ENCODE measurements around the gene PRR7. TPM values are rescaled to one million over a fixed set of nuclear protein-coding genes. Genes with fewer than 3 reads are reported as not detected.

Gene PRR7
- total and polyA plus RNA-seq, 2 experiments from 2014 or later, result 10.5 to 24.8 TPM

DNA sequence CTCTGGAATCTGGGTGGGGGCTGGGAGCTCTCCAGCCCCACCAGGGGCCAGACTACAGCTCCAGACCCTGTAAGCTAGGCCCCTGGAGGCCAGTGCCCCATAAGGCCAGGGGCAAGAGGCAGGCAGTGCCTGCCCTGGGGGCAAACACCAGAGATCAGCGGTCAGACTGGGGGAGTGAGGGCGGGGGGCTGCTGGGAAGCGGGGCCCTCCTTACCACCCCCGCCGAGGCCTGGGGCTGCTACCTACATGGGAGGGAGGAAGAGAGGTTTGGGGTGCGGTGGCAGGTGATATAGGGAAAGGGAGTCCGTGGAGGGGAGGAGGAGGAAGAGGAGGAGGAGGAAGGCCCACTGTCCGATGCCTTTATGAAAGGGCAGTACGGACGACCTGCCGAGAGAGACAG is 12.7 kb downstream of the PRR7 start:
- H3K27ac ChIP-seq, result no peak overlapping the region
- TF ChIP-seq EZH2phosphoT487 (IDR thresholded peaks at IDR 0.05; ENCODE audit: insufficient read depth, low read depth) (no peak), EZH2 (IDR thresholded peaks at IDR 0.05; ENCODE audit: insufficient read depth, poor library complexity, severe bottlenecking) (no peak)
- no peaks in the 10 kb centered on the region for H3K9me3 ChIP-seq (ENCODE audit: low read depth)
- 87% methylated on average over 11 of the region's 11 CpGs; no CpG with 5 or more reads in 1 of the 2 experiments for WGBS, 2 experiments (ENCODE audit: low coverage in 1 of 2, low lambda C conversion rate in 2 of 2, missing lambda C conversion rate in 2 of 2)
- in situ Hi-C loops (cut with MboI), result loop anchor here (10.0 kb wide), 1 partner anchor 65 kb away; no protein-coding TSS in a partner anchor
- H2AFZ ChIP-seq, result no peak overlapping the region
- H3K9ac ChIP-seq, result no peak overlapping the region
- H3F3A ChIP-seq (ENCODE audit: insufficient read depth), result peaks cover 35% of the 10 kb centered on the region
- no peaks in the 10 kb centered on the region for H3K27me3 ChIP-seq (replicated peaks; ENCODE audit: insufficient read depth)
- no peak overlapping the region for H3K4me3 ChIP-seq
- no peak overlapping the region for H3K4me2 ChIP-seq (ENCODE audit: unreplicated experiment)
- H3K4me1 ChIP-seq (ENCODE audit: insufficient read depth), result 0 out of 2 replicates have a peak, but pooled peaks cover 10% of the 10 kb centered on the region
- no peak for DNase-seq
- peaks cover 19% of the 10 kb centered on the region for H3K36me3 ChIP-seq (ENCODE audit: low read depth)
- 0 out of 2 replicates have a peak, but pooled peaks cover 13% of the 10 kb centered on the region for H4K20me1 ChIP-seq (ENCODE audit: insufficient read depth)
- no peaks in the 10 kb centered on the region for H3K9me2 ChIP-seq (ENCODE audit: insufficient read depth)
- H3K79me2 ChIP-seq (ENCODE audit: insufficient read depth), result peaks cover 24% of the 10 kb centered on the region

DNA sequence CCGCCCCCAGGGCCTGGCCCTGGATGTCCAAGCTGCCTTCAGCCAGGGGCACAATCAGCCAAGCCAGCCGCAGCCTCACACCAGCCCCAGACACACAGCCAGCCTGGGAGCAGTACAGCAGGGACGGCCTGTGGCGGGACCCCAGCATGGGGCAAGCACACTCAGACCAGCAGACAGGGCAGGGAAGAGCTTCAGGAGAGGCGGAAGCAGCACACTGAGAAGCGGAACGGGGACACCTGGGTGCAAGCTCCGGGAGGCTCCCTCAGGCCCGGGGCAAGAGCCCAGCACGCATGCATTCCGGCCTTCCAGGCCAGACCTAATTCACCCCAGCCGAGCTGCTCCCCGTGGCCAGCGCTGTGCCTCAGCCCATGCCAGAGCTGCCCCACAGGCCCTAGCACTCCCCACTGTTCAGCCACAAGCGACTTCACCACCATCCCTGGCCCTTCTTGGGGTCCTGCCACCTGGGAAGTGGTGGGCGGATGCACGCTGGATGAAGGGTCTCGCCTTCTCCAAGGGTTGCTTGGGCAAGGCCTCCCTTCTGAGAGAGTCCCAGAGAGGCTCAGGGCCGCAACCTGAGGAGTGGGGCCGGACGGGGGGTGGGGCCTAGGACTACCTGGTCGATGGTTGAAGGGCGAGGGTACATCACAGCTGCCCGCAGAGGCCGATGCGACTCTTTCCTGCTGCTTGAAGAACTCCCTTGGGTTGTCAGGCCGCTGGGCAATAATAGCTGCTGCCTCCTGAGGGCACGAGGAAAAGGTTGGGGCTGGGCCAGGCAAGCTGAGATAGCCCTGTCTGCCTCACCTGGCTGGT is 13.4 kb downstream of the PRR7 start:
- DNase-seq, result no peak
- peaks cover 22% of the 10 kb centered on the region for H3K36me3 ChIP-seq (ENCODE audit: low read depth)
- H3K79me2 ChIP-seq (ENCODE audit: insufficient read depth), result peaks cover 24% of the 10 kb centered on the region
- in situ Hi-C loops (cut with MboI), result loop anchor here (10.0 kb wide), 1 partner anchor 65 kb away; no protein-coding TSS in a partner anchor
- no peak overlapping the region for H3K27ac ChIP-seq
- no peak overlapping the region for H2AFZ ChIP-seq
- 90 to 96% methylated on average over 25 to 28 of the region's 28 CpGs for WGBS, 2 experiments (ENCODE audit: low coverage in 1 of 2, low lambda C conversion rate in 2 of 2, missing lambda C conversion rate in 2 of 2)
- H3F3A ChIP-seq (ENCODE audit: insufficient read depth), result peaks cover 35% of the 10 kb centered on the region
- H3K4me3 ChIP-seq, result no peak overlapping the region
- H3K4me1 ChIP-seq (ENCODE audit: insufficient read depth), result 0 out of 2 replicates have a peak, but pooled peaks cover 10% of the 10 kb centered on the region
- no peak overlapping the region for H3K4me2 ChIP-seq (ENCODE audit: unreplicated experiment)
- H4K20me1 ChIP-seq (ENCODE audit: insufficient read depth), result 0 out of 2 replicates have a peak, but pooled peaks cover 13% of the 10 kb centered on the region
- no peaks in the 10 kb centered on the region for H3K27me3 ChIP-seq (replicated peaks; ENCODE audit: insufficient read depth)
- TF ChIP-seq EZH2 (IDR thresholded peaks at IDR 0.05; ENCODE audit: insufficient read depth, poor library complexity, severe bottlenecking) (no peak), EZH2phosphoT487 (IDR thresholded peaks at IDR 0.05; ENCODE audit: insufficient read depth, low read depth) (no peak)
- H3K9ac ChIP-seq, result no peak overlapping the region
- H3K9me2 ChIP-seq (ENCODE audit: insufficient read depth), result no peaks in the 10 kb centered on the region
- no peaks in the 10 kb centered on the region for H3K9me3 ChIP-seq (ENCODE audit: low read depth)

GRCh38 chr5:177462021-177462670 is 15.5 kb downstream of the PRR7 start:
- H3F3A ChIP-seq (ENCODE audit: insufficient read depth), result peaks cover 29% of the 10 kb centered on the region
- H3K9me2 ChIP-seq (ENCODE audit: insufficient read depth), result no peaks in the 10 kb centered on the region
- no peak overlapping the region for H3K27ac ChIP-seq
- 81 to 86% methylated on average over 21 to 27 of the region's 27 CpGs for WGBS, 2 experiments (ENCODE audit: low coverage in 1 of 2, low lambda C conversion rate in 2 of 2, missing lambda C conversion rate in 2 of 2)
- peaks cover 22% of the 10 kb centered on the region for H3K36me3 ChIP-seq (ENCODE audit: low read depth)
- no peaks in the 10 kb centered on the region for H3K4me1 ChIP-seq (ENCODE audit: insufficient read depth)
- H4K20me1 ChIP-seq (ENCODE audit: insufficient read depth), result 0 out of 2 replicates have a peak, but pooled peaks cover 7% of the 10 kb centered on the region
- H3K27me3 ChIP-seq (replicated peaks; ENCODE audit: insufficient read depth), result no peaks in the 10 kb centered on the region
- no peaks in the 10 kb centered on the region for H3K9me3 ChIP-seq (ENCODE audit: low read depth)
- peaks cover 34% of the 10 kb centered on the region for H3K79me2 ChIP-seq (ENCODE audit: insufficient read depth)
- no peak for DNase-seq
- no peak overlapping the region for H3K4me3 ChIP-seq
- no peak overlapping the region for H2AFZ ChIP-seq
- no peak overlapping the region for H3K9ac ChIP-seq
- TF ChIP-seq EZH2phosphoT487 (IDR thresholded peaks at IDR 0.05; ENCODE audit: insufficient read depth, low read depth), result no peak
- TF ChIP-seq EZH2 (IDR thresholded peaks at IDR 0.05; ENCODE audit: insufficient read depth, poor library complexity, severe bottlenecking), result no peak
- in situ Hi-C loops (cut with MboI), result no loop called here
- no peak overlapping the region for H3K4me2 ChIP-seq (ENCODE audit: unreplicated experiment)

GRCh38 chr5:177465044-177465443 is 18.4 kb downstream of the PRR7 start:
- peaks cover 55% of the 10 kb centered on the region for H3K79me2 ChIP-seq (ENCODE audit: insufficient read depth)
- H3K27me3 ChIP-seq (replicated peaks; ENCODE audit: insufficient read depth), result no peaks in the 10 kb centered on the region
- in situ Hi-C loops (cut with MboI), result no loop called here
- 98% methylated on average over 11 of the region's 11 CpGs for WGBS, 2 experiments (ENCODE audit: low coverage in 1 of 2, low lambda C conversion rate in 2 of 2, missing lambda C conversion rate in 2 of 2)
- peaks cover 14% of the 10 kb centered on the region for H3K4me1 ChIP-seq (ENCODE audit: insufficient read depth)
- no peak overlapping the region for H3K4me2 ChIP-seq (ENCODE audit: unreplicated experiment)
- no peak overlapping the region for H3K9ac ChIP-seq
- TF ChIP-seq EZH2 (IDR thresholded peaks at IDR 0.05; ENCODE audit: insufficient read depth, poor library complexity, severe bottlenecking) (no peak), EZH2phosphoT487 (IDR thresholded peaks at IDR 0.05; ENCODE audit: insufficient read depth, low read depth) (no peak)
- no peak for DNase-seq
- peaks cover 20% of the 10 kb centered on the region for H3K36me3 ChIP-seq (ENCODE audit: low read depth)
- H3F3A ChIP-seq (ENCODE audit: insufficient read depth), result peaks cover 28% of the 10 kb centered on the region
- H3K9me2 ChIP-seq (ENCODE audit: insufficient read depth), result no peaks in the 10 kb centered on the region
- no peak overlapping the region for H2AFZ ChIP-seq
- H3K9me3 ChIP-seq (ENCODE audit: low read depth), result no peaks in the 10 kb centered on the region
- H4K20me1 ChIP-seq (ENCODE audit: insufficient read depth), result no peaks in the 10 kb centered on the region; the same call in 1 of the 2 replicates
- no peak overlapping the region for H3K4me3 ChIP-seq
- H3K27ac ChIP-seq, result no peak overlapping the region
